Ectodermal cell (in vitro differentiated cells): ENCODE data around the gene IMPG1. TPM values are rescaled to one million over a fixed set of nuclear protein-coding genes. Genes with fewer than 3 reads are reported as not detected.
A peak's percentile ranks its signal among the peaks of the same experiment; 100 is the strongest.

Experiments
- H3K27ac ChIP-seq: 2 replicates; pipeline ENCODE4 v1.7.0; 2013; ENCODE audit warnings: mild to moderate bottlenecking, low read depth, low read length; ENCODE audit not compliant: insufficient read depth, poor library complexity, severe bottlenecking
- H3K27me3 ChIP-seq: 2 replicates; pipeline ENCODE4 v1.7.0; 2013; ENCODE audit warnings: mild to moderate bottlenecking, low read length; ENCODE audit not compliant: insufficient read depth, control insufficient read depth, poor library complexity, severe bottlenecking
- H3K36me3 ChIP-seq: one replicate; pipeline ENCODE4 v1.7.0; 2013; ENCODE audit warnings: low read length; ENCODE audit not compliant: control insufficient read depth, insufficient read depth
- H3K4me1 ChIP-seq: one replicate; pipeline ENCODE4 v1.7.0; 2013; ENCODE audit warnings: low read length; ENCODE audit not compliant: control insufficient read depth, insufficient read depth
- H3K4me3 ChIP-seq: 2 replicates; pipeline ENCODE4 v1.7.0; 2013; ENCODE audit warnings: low read depth, low read length, control low read depth; ENCODE audit not compliant: insufficient read depth
- H3K9me3 ChIP-seq: 2 replicates; pipeline ENCODE4 v1.7.0; 2013; ENCODE audit warnings: mild to moderate bottlenecking, low read length, moderate library complexity; ENCODE audit not compliant: control insufficient read depth
- WGBS, 2 experiments: methylation state at CpG; one replicate each; pipeline ENCODE4 v1.1.7; 2013; ENCODE audit warnings: missing lambda C conversion rate in 2 of 2; 5-methylcytosine and 5-hydroxymethylcytosine counted together
- polyA plus RNA-seq, 4 experiments: library from polyadenylated mRNA; stranded (reverse); fragments of 50-300 nt; gene quantifications; one replicate each; pipeline ENCODE4 v1.2.3, GENCODE V29; 2013

The IMPG1 gene
- polyA plus RNA-seq (2013, experiment 1 of 4): 0.35 TPM
- polyA plus RNA-seq (2013, experiment 2 of 4): 0.05 TPM
- 0.59 TPM for polyA plus RNA-seq (2013, experiment 3 of 4)
- 0.08 TPM for polyA plus RNA-seq (2013, experiment 4 of 4)

- H3K27me3 ChIP-seq: no peaks in the 10 kb centered on the region
- no peaks in the 10 kb centered on the region for H3K4me1 ChIP-seq
- no peaks in the 10 kb centered on the region for H3K9me3 ChIP-seq
- no peak within 1 kb of the TSS for H3K27ac ChIP-seq
- H3K36me3 ChIP-seq: no peaks in the 10 kb centered on the region
- H3K4me3 ChIP-seq: no peak within 1 kb of the TSS
Measured at GRCh38 chr6:76072562-76072961, at the start of gene IMPG1. TSS of gene IMPG1 (minus strand) at chr6:76072662. CDS start at chr6:76072488, 174 bp downstream.

GRCh38 chr6:76120302-76120701 lies 47.8 kb upstream of the IMPG1 start:
- no peaks in the 10 kb centered on the region for H3K4me1 ChIP-seq

DNA sequence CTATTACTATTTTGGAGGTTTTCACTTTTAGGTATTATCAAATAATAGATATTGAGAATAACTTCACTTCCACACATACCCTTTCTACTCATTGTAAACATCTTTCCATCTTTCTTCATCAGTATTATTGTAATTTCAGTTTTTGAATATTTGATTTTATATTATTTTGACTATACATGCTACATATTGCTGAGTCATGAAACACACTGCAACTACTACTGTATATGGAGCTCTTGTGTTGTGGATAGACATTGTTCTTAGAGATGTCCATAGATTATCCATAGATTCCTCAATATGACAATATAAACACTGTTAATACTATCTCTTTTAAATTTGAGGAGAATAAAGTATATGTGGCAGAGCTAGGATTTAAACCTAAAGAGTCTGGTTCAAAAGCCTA lies 819 bp upstream of the IMPG1 start:
- H3K9me3 ChIP-seq: no peaks in the 10 kb centered on the region
- H3K27me3 ChIP-seq: no peaks in the 10 kb centered on the region
- no peak overlapping the region for H3K4me3 ChIP-seq
- no peaks in the 10 kb centered on the region for H3K36me3 ChIP-seq
- H3K4me1 ChIP-seq: no peaks in the 10 kb centered on the region
- H3K27ac ChIP-seq: no peak overlapping the region

More at GRCh38 chr6:76120302-76120701, 47.8 kb upstream of the IMPG1 start:
- H3K27ac ChIP-seq: no peak overlapping the region
- H3K4me3 ChIP-seq: no peak overlapping the region
- no peaks in the 10 kb centered on the region for H3K36me3 ChIP-seq
- H3K9me3 ChIP-seq: no peaks in the 10 kb centered on the region
- H3K27me3 ChIP-seq: no peaks in the 10 kb centered on the region

- H3K4me1 ChIP-seq: peaks cover 6% of the 10 kb centered on the region
- no peak overlapping the region for H3K4me3 ChIP-seq
- H3K27me3 ChIP-seq: no peaks in the 10 kb centered on the region
- no peak overlapping the region for H3K27ac ChIP-seq
- no peaks in the 10 kb centered on the region for H3K36me3 ChIP-seq
- WGBS, 2 experiments: 100% methylated on average over 1 of the region's 1 CpG; no CpG with 5 or more reads in 1 of the 2 experiments
- no peaks in the 10 kb centered on the region for H3K9me3 ChIP-seq
Measured at GRCh38 chr6:76057469-76057868, 15.0 kb downstream of the IMPG1 start.

DNA sequence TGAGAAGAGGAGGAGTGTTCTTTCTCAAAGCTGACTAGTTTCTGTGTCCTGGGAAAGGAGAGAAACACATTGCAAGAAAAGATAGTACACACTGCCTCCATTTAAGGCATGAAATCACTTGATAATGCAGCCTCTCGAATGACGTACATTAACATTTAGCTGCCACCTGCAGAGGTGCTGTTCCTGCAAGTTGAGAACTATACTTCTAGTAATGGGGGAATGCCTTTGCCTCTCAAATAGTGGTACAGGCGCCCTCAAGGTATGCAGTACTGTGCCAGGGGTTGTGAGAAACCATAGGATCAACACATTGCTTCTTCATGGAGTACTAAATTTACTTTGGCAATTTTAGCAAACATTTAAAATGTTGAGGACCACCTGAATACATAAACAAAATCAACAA lies 20.1 kb downstream of the IMPG1 start:
- Histone ChIP-seq H3K36me3 (no peaks in the 10 kb centered on the region), H3K4me3 (no peak overlapping the region), H3K27me3 (no peaks in the 10 kb centered on the region), H3K27ac (no peak overlapping the region), H3K4me1 (no peaks in the 10 kb centered on the region), H3K9me3 (no peaks in the 10 kb centered on the region)
- WGBS, 2 experiments: 75 to 78% methylated on average over 2 to 3 of the region's 3 CpGs

DNA sequence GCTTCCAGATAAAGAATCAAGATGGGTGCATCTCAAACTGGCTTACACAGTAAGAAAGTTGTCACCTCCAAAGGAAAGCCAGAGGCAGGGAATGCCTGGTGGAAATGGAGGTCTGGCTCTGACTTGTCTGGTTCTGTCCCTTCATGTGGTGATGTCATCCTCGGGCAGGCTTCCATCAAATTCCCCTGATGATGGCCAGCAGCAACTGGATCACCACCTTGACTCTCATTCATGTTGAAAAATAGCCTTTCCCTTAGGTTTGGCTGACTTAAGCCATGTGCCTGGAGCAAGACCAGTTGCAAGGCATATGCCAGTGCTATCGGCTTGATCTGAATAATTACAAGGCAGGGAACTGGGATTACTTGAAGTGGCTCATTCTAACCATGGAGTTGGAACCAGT lies 28.8 kb downstream of the IMPG1 start:
- Histone ChIP-seq H3K36me3 (no peaks in the 10 kb centered on the region), H3K9me3 (no peaks in the 10 kb centered on the region), H3K27me3 (no peaks in the 10 kb centered on the region), H3K4me1 (no peaks in the 10 kb centered on the region), H3K4me3 (no peak overlapping the region), H3K27ac (no peak overlapping the region)
- WGBS, 2 experiments: 93 to 94% methylated on average over 2 of the region's 2 CpGs

DNA sequence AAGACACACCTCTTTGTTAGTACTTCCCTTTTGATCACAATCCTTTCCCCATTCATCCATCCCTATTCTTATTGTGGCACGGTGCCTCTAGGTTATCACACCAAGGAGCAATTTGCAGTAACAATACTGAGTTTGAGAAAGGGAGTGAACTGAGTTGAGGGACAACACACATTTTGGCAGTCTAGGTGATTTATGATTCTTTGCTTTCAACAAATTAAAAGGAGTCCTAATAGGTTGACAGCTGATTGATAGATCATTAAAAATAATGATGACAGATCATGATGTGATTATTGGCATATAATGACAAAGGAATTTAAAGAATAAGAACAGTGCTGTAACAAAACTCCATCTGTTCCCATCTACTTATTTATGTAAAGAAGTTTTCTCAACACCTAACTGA lies 36.7 kb downstream of the IMPG1 start:
- 67 to 83% methylated on average over 1 of the region's 1 CpG for WGBS, 2 experiments

GRCh38 chr6:76026101-76026500 lies 46.4 kb downstream of the IMPG1 start:
- no peaks in the 10 kb centered on the region for H3K4me1 ChIP-seq
- H3K27ac ChIP-seq: no peak overlapping the region
- H3K4me3 ChIP-seq: no peak overlapping the region
- peaks cover 2% of the 10 kb centered on the region for H3K9me3 ChIP-seq
- H3K27me3 ChIP-seq: no peaks in the 10 kb centered on the region
- no peaks in the 10 kb centered on the region for H3K36me3 ChIP-seq
- WGBS, 2 experiments: 92 to 94% methylated on average over 6 of the region's 6 CpGs

More for the DNA sequence above, 36.7 kb downstream of the IMPG1 start:
- no peak overlapping the region for H3K27ac ChIP-seq
- no peak overlapping the region for H3K4me3 ChIP-seq
- H3K9me3 ChIP-seq: no peaks in the 10 kb centered on the region
- no peaks in the 10 kb centered on the region for H3K4me1 ChIP-seq
- H3K27me3 ChIP-seq: no peaks in the 10 kb centered on the region
- no peaks in the 10 kb centered on the region for H3K36me3 ChIP-seq

- peak overlapping the region; percentile 19 for H3K27ac ChIP-seq
Measured at GRCh38 chr6:76014626-76015530, 57.6 kb downstream of the IMPG1 start.

GRCh38 chr6:76004202-76004601 lies 68.3 kb downstream of the IMPG1 start:
- H3K27me3 ChIP-seq: no peaks in the 10 kb centered on the region
- WGBS, 2 experiments: 91 to 97% methylated on average over 2 of the region's 2 CpGs
- no peaks in the 10 kb centered on the region for H3K4me1 ChIP-seq
- H3K36me3 ChIP-seq: no peaks in the 10 kb centered on the region
- H3K9me3 ChIP-seq: no peaks in the 10 kb centered on the region
- no peak overlapping the region for H3K4me3 ChIP-seq
- no peak overlapping the region for H3K27ac ChIP-seq

More at GRCh38 chr6:76014626-76015530, 57.6 kb downstream of the IMPG1 start:
- Histone ChIP-seq H3K4me3 (no peak overlapping the region), H3K4me1 (peaks cover 12% of the 10 kb centered on the region), H3K9me3 (no peaks in the 10 kb centered on the region), H3K36me3 (no peaks in the 10 kb centered on the region), H3K27me3 (no peaks in the 10 kb centered on the region)
- WGBS, 2 experiments: 83 to 84% methylated on average over 6 of the region's 6 CpGs
